ENCODE measurements around the gene SCFD2. TPM values are rescaled to one million over a fixed set of nuclear protein-coding genes. Genes with fewer than 3 reads are reported as not detected.
A peak's percentile ranks its signal among the peaks of the same experiment; 100 is the strongest.
"Not testable (repeated sequence)": the region's sequence is repeated elsewhere in the genome, so short reads cannot be mapped to it uniquely, and the experiment has no call there.

Gene SCFD2
- polyA plus RNA-seq, 4 donors, result 12.0 to 15.5 (median 14.1) TPM

DNA sequence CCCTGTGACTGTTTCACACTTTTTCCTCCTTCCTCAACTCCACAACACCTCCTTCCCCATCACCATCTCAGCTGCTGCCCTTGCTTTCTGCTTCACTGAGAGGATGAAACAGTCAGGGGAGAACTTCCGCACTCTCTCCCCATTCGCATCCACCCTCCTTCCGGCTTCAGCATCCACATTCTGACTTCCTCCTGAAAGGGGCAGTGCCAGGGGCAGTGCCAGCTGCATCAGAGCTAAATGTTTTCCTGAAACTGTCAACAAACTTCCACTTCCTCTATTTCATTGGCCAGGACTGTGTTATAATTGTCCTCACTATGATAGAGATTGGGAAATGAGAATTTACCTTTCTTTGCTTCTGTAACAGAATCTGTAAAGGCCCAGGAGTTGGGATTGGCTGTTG lies 521.9 kb downstream of the SCFD2 start:
- DNase-seq (ENCODE audit: low read depth in 4 of 4, low spot score in 2 of 4), result no peak

DNA sequence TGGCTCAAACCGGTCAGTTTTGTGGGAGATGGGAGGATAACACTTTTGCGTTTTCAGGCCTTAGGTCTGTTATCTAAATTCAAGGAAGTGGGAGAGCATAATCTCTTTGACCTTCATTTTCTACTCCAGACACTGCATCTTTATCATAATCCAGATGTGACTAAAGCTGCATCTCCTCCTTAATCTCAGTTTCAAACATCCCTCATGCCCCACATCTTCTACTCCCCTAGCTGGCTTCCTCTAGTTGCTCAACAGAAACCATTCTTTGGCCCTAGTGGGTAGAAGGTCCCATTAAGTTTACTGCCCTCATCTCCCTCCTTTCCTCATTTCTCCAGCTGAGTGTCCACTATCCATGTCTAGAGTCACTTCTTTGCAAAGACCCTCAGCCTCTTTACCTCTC lies 522.5 kb downstream of the SCFD2 start:
- no peak for DNase-seq (ENCODE audit: low read depth in 4 of 4, low spot score in 2 of 4)

GRCh38 chr4:52842792-52843191 lies 523.1 kb downstream of the SCFD2 start:
- no peak for DNase-seq (ENCODE audit: low read depth in 4 of 4, low spot score in 2 of 4)

GRCh38 chr4:52841682-52842456 lies 524.0 kb downstream of the SCFD2 start:
- DNase-seq (ENCODE audit: low read depth in 4 of 4, low spot score in 2 of 4), result no peak

DNA sequence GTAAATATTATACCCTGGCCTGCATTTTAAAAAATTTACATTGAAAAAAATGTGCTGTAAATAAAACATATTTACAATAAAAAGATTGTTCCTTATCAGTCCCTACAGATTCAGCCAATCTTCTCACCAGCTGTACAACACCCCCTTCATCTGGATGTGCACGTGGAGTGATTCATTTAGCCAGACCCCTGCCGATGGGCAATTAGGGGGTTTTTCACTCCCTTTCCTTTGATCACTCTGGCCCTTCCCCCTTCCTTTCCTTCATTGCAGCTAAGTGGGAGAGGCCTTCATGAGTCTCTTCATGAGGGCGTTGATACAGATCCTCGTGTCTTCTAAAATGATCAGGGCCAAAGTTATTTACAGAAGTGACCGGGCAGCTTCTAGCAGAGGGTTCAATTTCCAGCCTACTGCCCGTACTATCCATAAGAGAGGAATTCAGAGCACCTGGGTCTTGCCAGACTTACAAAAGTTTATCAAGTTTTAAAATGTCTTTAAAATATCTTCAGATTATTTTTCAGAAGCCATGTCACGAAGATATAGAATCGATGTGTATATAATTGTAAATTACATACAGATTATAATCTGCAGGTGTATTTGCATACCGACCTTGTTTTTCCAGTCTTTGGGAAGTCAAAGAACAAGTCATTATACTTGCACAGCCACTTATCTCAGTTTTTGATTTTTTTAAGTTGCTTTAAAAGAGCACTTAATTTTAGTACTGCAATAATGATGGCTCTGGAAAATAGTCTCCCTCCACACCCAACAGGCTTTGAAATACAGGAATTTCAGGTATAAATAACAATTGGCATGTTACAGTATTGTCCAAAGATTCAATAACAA lies 525.1 kb downstream of the SCFD2 start:
- no peak for DNase-seq (ENCODE audit: low read depth in 4 of 4, low spot score in 2 of 4)

DNA sequence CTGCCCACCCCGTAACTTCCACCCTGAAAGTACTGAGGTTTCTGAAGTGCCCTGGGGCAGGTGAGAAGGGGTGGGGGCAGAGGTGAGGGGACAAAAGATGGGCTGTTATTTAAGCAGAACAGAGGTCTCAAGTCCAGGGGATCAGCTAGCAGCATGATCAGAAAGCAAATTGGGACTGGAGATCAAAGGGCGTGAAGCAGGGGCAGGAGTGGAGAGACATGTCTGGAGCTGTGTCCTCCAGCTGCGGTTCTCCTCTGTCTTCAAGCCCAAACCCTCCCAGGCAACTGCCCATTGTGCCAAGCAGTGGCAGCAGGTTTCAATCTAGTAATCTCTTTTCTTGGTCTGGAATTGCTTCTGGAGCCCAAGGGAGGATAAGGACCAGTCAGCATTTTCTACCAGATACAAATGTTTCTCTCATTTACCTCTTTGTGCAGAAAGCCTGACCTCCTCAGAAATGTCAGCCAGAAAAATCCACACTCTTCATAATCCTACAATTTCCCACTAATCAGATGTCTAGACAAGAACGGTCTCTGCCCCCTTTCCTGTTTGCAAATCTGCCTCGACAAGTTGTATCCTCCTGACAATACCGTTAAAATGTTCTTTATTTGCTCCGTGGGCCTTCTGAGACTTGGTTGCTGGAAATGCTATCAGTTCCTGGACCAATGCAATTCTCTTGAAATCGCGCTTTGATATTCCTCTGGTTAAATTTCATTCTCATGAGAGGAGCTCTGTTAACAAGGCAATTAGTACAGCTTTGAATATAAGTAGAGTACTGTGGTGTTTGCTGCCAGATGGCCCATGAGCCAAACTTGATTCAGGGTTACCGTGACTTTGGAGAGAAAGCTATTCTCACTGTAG lies 526.9 kb downstream of the SCFD2 start:
- DNase-seq (ENCODE audit: low read depth in 4 of 4, low spot score in 2 of 4), result no peak

GRCh38 chr4:52837716-52838558 lies 527.9 kb downstream of the SCFD2 start:
- DNase-seq (ENCODE audit: low read depth in 4 of 4, low spot score in 2 of 4), result no peak

GRCh38 chr4:52836678-52837077 lies 529.2 kb downstream of the SCFD2 start:
- no peak for DNase-seq (ENCODE audit: low read depth in 4 of 4, low spot score in 2 of 4)

DNA sequence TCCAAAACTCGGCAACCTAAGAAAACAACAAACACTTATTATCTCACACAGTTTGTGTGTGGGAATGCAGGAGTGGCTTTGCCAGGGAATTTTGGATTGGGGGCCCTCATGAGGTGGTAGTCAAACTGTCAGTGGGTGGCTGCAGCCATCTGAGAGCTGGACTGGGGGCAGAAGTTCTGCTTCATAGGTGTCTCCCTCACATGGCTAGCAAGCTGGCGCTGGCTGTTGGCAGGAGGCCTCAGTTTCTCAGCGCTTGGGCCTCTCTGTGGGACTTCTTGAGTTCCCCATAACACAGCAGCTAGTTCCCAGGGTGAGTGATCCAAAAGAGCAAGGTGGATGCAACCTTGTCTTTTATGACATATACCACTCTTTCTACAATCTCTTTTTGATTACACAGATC lies 529.7 kb downstream of the SCFD2 start:
- no peak for DNase-seq (ENCODE audit: low read depth in 4 of 4, low spot score in 2 of 4)

DNA sequence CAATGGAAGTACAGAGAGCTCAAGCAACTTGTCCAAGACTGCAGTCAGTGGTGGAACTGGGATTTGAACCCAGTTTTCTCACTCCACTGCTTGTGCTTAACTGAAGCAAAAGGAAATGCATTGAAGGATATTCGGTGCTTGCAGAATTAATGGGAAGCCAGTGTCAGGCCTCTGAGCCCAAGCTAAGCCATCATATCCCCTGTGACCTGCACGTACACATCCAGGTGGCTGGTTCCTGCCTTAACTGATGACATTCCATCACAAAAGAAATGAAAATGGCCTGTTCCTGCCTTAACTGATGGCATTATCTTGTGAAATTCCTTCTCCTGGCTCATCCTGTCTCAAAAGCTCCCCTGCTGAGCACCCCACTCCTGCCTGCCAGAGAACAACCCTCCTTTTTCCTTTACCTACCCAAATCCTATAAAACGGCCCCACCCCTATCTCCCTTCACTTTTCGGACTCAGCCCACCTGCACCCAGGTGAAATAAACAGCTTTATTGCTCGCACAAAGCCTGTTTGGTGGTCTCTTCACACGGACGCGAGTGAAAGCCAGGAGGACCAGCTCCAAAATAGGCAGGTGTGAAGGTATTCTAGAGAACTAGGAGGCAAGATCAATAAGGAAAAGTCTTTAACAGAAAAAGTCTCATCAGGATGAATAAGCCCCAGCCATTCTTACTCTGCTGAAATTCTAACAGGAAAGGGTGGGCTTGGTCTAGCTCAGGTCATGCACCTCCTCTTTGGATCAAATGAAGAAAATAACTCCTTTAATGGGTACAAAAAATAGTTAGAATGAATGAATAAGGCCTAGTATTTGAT lies 531.0 kb downstream of the SCFD2 start:
- DNase-seq (ENCODE audit: low read depth in 4 of 4, low spot score in 2 of 4), result not testable (repeated sequence)

- no peak for DNase-seq (ENCODE audit: low read depth in 4 of 4, low spot score in 2 of 4)
Observed at GRCh38 chr4:52833941-52834525, 531.8 kb downstream of the SCFD2 start.

- DNase-seq (ENCODE audit: low read depth in 4 of 4, low spot score in 2 of 4), result no peak
Observed at GRCh38 chr4:52825460-52826090, 540.3 kb downstream of the SCFD2 start.

DNA sequence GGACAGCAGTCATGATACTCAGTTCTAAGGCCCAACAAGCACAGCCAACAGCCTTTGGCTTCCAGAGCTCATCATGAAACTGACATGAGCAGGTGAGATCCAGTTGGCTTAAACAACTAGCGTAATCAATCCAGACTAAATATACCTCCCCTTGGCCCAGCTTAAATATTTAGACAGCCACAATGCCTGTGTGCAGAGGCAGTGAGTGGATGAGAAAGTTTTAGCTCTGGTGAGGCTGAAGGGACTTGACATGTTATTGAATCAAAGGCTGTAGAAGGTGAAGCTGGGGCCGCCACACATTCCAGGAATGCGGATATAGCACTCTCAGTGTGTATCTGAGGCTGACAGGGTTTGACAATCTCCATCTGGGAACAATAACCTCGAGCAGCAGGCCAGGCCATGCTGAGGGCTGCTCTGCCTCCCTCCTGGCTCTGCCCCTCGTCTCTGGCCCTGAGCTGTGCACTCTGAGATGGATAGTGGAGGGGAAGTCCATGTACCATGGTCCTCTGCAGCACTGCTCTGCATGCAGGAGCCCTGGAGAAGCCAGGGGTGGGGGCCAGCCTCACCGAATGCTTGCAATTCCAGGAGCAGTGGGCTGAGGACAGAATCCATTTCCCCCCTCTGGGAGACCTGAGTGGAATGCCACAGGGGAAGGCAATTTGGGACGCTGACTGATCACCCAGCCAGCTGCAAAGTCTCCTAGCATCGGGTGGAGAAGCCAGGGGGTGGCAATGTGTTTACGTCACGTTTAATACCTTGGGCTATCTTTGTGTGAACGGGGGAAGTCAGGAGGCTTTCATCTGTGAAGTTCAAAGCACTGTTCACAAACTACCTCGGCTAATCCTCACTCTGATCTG lies 541.0 kb downstream of the SCFD2 start:
- DNase-seq (ENCODE audit: low read depth in 4 of 4, low spot score in 2 of 4), result peak; percentile 63 to 79 (median 76)

- DNase-seq (ENCODE audit: low read depth in 4 of 4, low spot score in 2 of 4), result no peak
Observed at GRCh38 chr4:52824270-52824602, 541.6 kb downstream of the SCFD2 start.

GRCh38 chr4:52823702-52824092 lies 542.2 kb downstream of the SCFD2 start:
- DNase-seq (ENCODE audit: low read depth in 4 of 4, low spot score in 2 of 4), result no peak

Data from left renal cortex interstitium (tissue), 4 donors.